ENCODE results near the gene KDM4E. TPM values are rescaled to one million over a fixed set of nuclear protein-coding genes. Genes with fewer than 3 reads are reported as not detected.
"Not testable (repeated sequence)": the region's sequence is repeated elsewhere in the genome, so short reads cannot be mapped to it uniquely, and the experiment has no call there.

The KDM4E gene
- total RNA-seq, 1 experiment from 2014 or later, result not detected

- no peaks in the 10 kb centered on the region; the same call in 1 of the 2 replicates for H3K27me3 ChIP-seq (ENCODE audit: control insufficient read depth, insufficient read depth, low read length)
- H3K4me3 ChIP-seq (ENCODE audit: insufficient read depth, low read depth, low read length), result no peak overlapping the region
- DNase-seq, result no peak
- no peaks in the 10 kb centered on the region for H3K36me3 ChIP-seq (replicated peaks; ENCODE audit: control insufficient read depth, insufficient read depth, low read length)
Measured at GRCh38 chr11:95033051-95033450, 8.0 kb downstream of the KDM4E start.

- Histone ChIP-seq H3K36me3 (replicated peaks; ENCODE audit: control insufficient read depth, insufficient read depth, low read length) (no peaks in the 10 kb centered on the region), H3K4me3 (ENCODE audit: insufficient read depth, low read depth, low read length) (no peak overlapping the region), H3K27me3 (ENCODE audit: control insufficient read depth, insufficient read depth, low read length) (no peaks in the 10 kb centered on the region; the same call in 1 of the 2 replicates)
- no peak for DNase-seq
Measured at GRCh38 chr11:95035316-95035715, 10.3 kb downstream of the KDM4E start.

- not testable (repeated sequence) for H3K36me3 ChIP-seq (replicated peaks; ENCODE audit: control insufficient read depth, insufficient read depth, low read length); DNase-seq; H3K27me3 ChIP-seq (ENCODE audit: control insufficient read depth, insufficient read depth, low read length); H3K4me3 ChIP-seq (ENCODE audit: insufficient read depth, low read depth, low read length)
Measured at GRCh38 chr11:95037356-95038035, 12.4 kb downstream of the KDM4E start.

DNA sequence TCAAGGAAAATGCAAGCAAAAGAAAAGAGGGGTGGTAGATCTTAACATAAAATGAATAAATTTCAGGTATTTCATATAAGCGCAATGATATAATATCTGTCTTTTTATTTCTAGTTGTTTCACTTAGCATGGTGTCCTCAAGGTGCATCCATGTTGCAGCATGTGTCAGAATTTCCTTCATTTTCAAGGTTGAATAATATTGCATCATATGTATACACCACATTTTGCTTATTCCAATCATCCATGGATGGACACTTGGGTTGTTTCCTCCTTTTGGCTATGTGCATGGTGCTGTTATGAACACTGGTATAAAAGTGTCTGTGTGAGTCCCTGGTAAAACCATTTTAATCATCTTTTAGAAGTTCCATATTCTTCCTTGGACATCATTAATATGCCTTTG lies 17.2 kb downstream of the KDM4E start:
- H3K4me3 ChIP-seq (ENCODE audit: insufficient read depth, low read depth, low read length), result no peak overlapping the region
- H3K36me3 ChIP-seq (replicated peaks; ENCODE audit: control insufficient read depth, insufficient read depth, low read length), result no peaks in the 10 kb centered on the region
- DNase-seq, result no peak
- H3K27me3 ChIP-seq (ENCODE audit: control insufficient read depth, insufficient read depth, low read length), result no peaks in the 10 kb centered on the region

DNA sequence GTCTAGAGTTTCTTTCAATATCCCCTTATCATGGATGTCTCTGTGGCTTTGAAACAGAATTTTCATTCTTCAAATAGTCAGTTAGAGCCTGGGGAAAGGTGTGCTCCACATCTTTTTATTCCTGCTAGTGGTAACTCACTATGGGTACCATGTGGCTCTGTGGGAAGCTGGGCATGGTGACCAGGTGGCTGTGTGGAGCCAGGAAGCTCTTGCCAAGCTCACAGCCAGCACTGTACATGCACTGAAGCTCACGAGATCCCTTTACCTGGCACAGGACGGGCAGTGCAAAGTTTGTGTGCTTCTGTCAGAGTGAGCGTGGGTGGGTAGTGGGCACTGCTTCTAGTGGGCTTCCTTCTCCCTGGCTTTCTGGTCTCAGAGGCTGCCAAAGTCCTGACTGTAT lies 17.8 kb downstream of the KDM4E start:
- no peaks in the 10 kb centered on the region for H3K27me3 ChIP-seq (ENCODE audit: control insufficient read depth, insufficient read depth, low read length)
- no peak overlapping the region for H3K4me3 ChIP-seq (ENCODE audit: insufficient read depth, low read depth, low read length)
- no peaks in the 10 kb centered on the region for H3K36me3 ChIP-seq (replicated peaks; ENCODE audit: control insufficient read depth, insufficient read depth, low read length)
- DNase-seq, result no peak

- no peaks in the 10 kb centered on the region for H3K36me3 ChIP-seq (replicated peaks; ENCODE audit: control insufficient read depth, insufficient read depth, low read length)
- no peaks in the 10 kb centered on the region for H3K27me3 ChIP-seq (ENCODE audit: control insufficient read depth, insufficient read depth, low read length)
- no peak for DNase-seq
- H3K4me3 ChIP-seq (ENCODE audit: insufficient read depth, low read depth, low read length), result no peak overlapping the region
Measured at GRCh38 chr11:95044010-95044409, 19.0 kb downstream of the KDM4E start.

DNA sequence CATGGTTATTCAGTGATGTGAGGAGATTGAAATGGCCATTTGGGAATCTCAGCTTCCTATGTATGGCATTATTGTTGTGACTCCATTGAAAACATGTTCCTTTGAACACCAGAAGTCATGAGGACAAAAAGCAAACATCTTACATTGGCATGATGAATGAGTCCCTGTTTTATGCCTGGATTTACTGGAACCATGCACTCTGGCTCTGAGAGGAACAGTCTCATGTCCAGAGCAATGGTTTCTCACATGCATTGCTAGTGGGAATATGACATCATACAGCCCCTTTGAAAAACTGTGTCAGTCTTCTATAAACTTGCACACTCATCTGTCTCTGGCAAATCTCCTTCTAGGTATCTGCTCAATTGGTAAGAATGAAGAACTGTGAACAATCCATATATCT lies 20.8 kb downstream of the KDM4E start:
- Histone ChIP-seq H3K36me3 (replicated peaks; ENCODE audit: control insufficient read depth, insufficient read depth, low read length) (no peaks in the 10 kb centered on the region), H3K27me3 (ENCODE audit: control insufficient read depth, insufficient read depth, low read length) (no peaks in the 10 kb centered on the region), H3K4me3 (ENCODE audit: insufficient read depth, low read depth, low read length) (no peak overlapping the region)
- no peak for DNase-seq

DNA sequence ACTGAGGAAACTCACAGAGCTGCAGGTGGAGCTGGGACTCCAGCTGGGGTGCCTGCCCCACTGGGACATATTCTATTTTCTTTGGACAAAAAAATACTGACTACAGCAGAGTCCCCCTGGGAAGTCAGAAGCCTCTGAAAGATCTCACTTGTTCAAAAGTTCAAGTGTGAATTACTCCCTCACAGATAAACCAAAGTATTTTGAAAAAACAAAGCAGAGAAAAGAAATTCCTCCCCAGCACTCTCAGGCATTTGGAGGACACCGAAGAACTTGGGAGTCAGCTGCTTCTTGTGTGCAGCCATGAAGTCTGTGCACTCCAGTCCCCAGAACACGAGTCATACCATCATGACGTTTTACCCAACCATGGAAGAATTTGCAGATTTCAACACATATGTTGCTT lies 24.1 kb downstream of the KDM4E start, which contains the start of gene KDM4F:
Gene KDM4F, plus strand, starts transcription at position 301 of the 400 bp plus-strand sequence.
- not testable (repeated sequence) for H3K36me3 ChIP-seq (replicated peaks; ENCODE audit: control insufficient read depth, insufficient read depth, low read length); H3K4me3 ChIP-seq (ENCODE audit: insufficient read depth, low read depth, low read length); DNase-seq; H3K27me3 ChIP-seq (ENCODE audit: control insufficient read depth, insufficient read depth, low read length)

DNA sequence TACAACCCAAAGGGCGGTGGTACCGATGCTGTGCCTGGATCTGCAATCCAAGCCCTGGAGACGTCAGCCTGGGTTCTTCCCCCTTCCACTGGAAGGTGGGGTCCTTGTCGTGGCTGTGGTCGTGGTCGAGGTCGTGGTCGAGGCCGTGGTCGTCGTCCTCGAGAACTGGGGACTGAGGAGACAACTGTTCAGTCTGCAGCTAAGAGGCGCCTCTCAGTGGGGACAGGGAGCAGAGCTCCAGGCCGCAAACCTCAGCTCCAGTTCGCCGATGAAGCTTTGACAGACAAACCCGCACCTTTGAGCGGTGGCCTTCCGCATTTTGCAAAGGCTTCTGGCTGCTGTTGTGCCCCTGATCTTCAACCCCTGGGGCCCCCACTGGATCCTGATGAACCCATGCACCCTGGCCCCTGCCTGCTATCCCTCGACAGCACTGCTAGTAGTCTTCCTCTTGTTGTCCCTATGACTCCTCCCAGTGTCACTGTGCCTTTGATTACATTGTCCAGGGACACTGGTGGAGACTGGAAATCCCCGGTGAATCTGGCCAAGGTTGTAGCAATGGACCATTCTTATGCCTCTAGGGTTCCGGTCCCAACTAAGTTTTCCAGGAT lies 25.6 kb downstream of the KDM4E start:
- no peak for DNase-seq
- H3K36me3 ChIP-seq (replicated peaks; ENCODE audit: control insufficient read depth, insufficient read depth, low read length), result no peaks in the 10 kb centered on the region
- H3K4me3 ChIP-seq (ENCODE audit: insufficient read depth, low read depth, low read length), result no peak overlapping the region
- H3K27me3 ChIP-seq (ENCODE audit: control insufficient read depth, insufficient read depth, low read length), result no peaks in the 10 kb centered on the region

GRCh38 chr11:95054356-95054755 lies 29.3 kb downstream of the KDM4E start:
- no peak for DNase-seq
- Histone ChIP-seq H3K4me3 (ENCODE audit: insufficient read depth, low read depth, low read length) (no peak overlapping the region), H3K27me3 (ENCODE audit: control insufficient read depth, insufficient read depth, low read length) (no peaks in the 10 kb centered on the region), H3K36me3 (replicated peaks; ENCODE audit: control insufficient read depth, insufficient read depth, low read length) (no peaks in the 10 kb centered on the region)

DNA sequence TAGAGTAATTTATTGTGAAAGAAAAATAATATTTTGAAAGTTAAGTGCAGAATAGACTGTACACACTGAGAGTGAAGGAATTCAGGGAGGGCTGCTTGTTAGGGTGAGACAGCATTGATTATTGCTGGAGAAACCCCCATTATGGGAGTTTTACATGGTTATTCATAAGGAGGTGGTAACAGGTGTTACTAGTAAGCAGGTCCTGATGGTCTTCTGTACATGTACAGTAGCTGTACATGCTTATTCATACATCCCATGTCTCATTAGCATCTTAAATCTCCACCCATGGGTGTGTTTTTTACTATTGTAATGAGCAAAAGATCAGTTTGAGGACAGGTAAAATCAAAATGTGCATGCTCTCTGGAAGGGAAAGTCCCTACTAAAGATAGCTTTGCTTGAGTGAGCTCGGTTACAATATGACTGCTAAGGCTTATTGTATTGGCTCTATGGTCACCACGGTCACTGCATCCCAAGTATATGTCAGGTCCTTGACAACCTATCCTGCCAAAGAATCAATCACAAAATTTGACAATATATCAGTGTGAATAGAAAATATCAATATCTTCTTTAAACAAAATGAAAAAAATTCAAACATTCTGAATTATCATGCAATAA lies 30.3 kb downstream of the KDM4E start:
- H3K4me3 ChIP-seq (ENCODE audit: insufficient read depth, low read depth, low read length), result no peak overlapping the region
- H3K36me3 ChIP-seq (replicated peaks; ENCODE audit: control insufficient read depth, insufficient read depth, low read length), result no peaks in the 10 kb centered on the region
- no peak for DNase-seq
- H3K27me3 ChIP-seq (ENCODE audit: control insufficient read depth, insufficient read depth, low read length), result no peaks in the 10 kb centered on the region

DNA sequence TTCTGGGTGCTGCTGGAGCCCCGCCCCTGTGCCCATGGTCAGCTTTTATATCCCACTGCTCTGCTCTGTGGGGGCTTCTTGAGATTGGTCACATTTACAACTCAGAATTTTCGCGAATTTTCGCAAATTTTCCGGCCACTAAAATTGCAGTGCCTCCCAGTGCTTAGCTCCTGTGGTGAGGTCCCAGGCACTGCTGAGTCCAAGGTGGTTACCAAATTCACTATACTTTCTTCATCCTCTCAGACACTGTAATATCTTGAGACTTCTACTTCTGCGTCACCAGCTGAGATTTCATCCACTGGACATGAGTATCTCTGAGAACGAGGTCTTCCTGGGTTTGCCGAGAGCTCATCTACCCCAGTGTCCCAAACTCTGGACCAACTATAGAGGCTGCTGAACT lies 32.9 kb downstream of the KDM4E start:
- DNase-seq, result no peak
- H3K4me3 ChIP-seq (ENCODE audit: insufficient read depth, low read depth, low read length), result no peak overlapping the region
- H3K36me3 ChIP-seq (replicated peaks; ENCODE audit: control insufficient read depth, insufficient read depth, low read length), result no peaks in the 10 kb centered on the region
- H3K27me3 ChIP-seq (ENCODE audit: control insufficient read depth, insufficient read depth, low read length), result no peaks in the 10 kb centered on the region

DNA sequence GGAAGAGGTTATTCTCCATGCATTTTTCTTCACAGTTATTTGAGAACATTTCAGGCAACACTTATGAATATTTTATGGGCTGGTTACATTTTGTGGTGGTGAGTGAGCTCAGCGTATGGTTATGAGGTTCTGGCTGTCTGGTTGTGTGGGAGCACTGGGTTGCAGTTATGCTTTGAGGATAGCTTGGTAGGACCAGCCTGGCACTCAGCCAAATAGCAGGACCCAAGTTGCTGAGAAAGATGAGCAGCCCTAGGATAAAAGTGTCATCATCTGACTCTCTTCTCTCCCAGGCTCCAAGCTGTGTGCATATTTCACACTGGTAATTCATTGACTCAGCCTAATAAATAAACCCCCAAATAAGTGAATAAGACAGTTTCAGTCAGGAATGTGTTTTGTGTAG lies 33.6 kb downstream of the KDM4E start:
- no peak overlapping the region for H3K4me3 ChIP-seq (ENCODE audit: insufficient read depth, low read depth, low read length)
- no peak for DNase-seq
- H3K36me3 ChIP-seq (replicated peaks; ENCODE audit: control insufficient read depth, insufficient read depth, low read length), result no peaks in the 10 kb centered on the region
- no peaks in the 10 kb centered on the region for H3K27me3 ChIP-seq (ENCODE audit: control insufficient read depth, insufficient read depth, low read length)

GRCh38 chr11:95059046-95059445 lies 34.0 kb downstream of the KDM4E start:
- no peaks in the 10 kb centered on the region for H3K36me3 ChIP-seq (replicated peaks; ENCODE audit: control insufficient read depth, insufficient read depth, low read length)
- no peaks in the 10 kb centered on the region for H3K27me3 ChIP-seq (ENCODE audit: control insufficient read depth, insufficient read depth, low read length)
- H3K4me3 ChIP-seq (ENCODE audit: insufficient read depth, low read depth, low read length), result no peak overlapping the region
- DNase-seq, result no peak

GRCh38 chr11:95065336-95065735 lies 40.3 kb downstream of the KDM4E start:
- Histone ChIP-seq H3K36me3 (replicated peaks; ENCODE audit: control insufficient read depth, insufficient read depth, low read length) (no peaks in the 10 kb centered on the region), H3K4me3 (ENCODE audit: insufficient read depth, low read depth, low read length) (no peak overlapping the region), H3K27me3 (ENCODE audit: control insufficient read depth, insufficient read depth, low read length) (no peaks in the 10 kb centered on the region)
- DNase-seq, result no peak
